ENCODE results near the gene SELENOI. TPM values are rescaled to one million over a fixed set of nuclear protein-coding genes. Genes with fewer than 3 reads are reported as not detected.

The SELENOI gene
- total RNA-seq, 4 donors from 2014 or later, result 13.5 to 22.2 (median 17.1) TPM

DNA sequence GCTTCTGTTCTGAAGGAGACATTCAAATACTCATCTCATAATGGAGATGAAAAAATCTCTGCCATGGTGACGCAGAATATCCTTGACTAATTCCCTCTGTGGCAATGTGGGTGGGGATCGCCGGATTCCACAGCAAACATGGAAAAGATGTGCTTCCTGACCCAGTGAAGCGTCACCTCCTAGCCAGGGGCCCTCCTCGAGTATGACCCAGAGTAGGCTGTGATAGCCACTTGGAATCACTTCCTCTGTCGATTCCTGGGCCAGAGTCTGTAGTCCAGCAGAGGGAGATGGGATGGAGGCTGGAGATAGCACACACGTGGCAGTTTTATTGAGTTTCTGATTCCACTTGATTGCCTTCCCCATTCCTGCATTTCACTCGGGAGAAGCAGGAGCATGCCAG lies 92.6 kb downstream of the SELENOI start:
- H3K27ac ChIP-seq, result no peak overlapping the region
- no peaks in the 10 kb centered on the region for H3K9me3 ChIP-seq
- DNase-seq (ENCODE audit: low spot score in 2 of 2), result no peak
- peaks cover 0 to 10% (median 1%) of the 10 kb centered on the region in 4 donors for H3K4me1 ChIP-seq
- no peaks in the 10 kb centered on the region for H3K27me3 ChIP-seq
- TF ChIP-seq, protein P1, sequence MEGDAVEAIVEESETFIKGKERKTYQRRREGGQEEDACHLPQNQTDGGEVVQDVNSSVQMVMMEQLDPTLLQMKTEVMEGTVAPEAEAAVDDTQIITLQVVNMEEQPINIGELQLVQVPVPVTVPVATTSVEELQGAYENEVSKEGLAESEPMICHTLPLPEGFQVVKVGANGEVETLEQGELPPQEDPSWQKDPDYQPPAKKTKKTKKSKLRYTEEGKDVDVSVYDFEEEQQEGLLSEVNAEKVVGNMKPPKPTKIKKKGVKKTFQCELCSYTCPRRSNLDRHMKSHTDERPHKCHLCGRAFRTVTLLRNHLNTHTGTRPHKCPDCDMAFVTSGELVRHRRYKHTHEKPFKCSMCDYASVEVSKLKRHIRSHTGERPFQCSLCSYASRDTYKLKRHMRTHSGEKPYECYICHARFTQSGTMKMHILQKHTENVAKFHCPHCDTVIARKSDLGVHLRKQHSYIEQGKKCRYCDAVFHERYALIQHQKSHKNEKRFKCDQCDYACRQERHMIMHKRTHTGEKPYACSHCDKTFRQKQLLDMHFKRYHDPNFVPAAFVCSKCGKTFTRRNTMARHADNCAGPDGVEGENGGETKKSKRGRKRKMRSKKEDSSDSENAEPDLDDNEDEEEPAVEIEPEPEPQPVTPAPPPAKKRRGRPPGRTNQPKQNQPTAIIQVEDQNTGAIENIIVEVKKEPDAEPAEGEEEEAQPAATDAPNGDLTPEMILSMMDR (IDR thresholded peaks at IDR 0.05), result no peak
- TF ChIP-seq EP300 (IDR thresholded peaks at IDR 0.05), result no peak
- no peak for TF ChIP-seq POLR2A (IDR thresholded peaks at IDR 0.05)
- no peak overlapping the region for H3K4me3 ChIP-seq
- H3K36me3 ChIP-seq, result no peaks in the 10 kb centered on the region
- 41 to 50% methylated on average over 8 of the region's 8 CpGs for WGBS, 2 donors

DNA sequence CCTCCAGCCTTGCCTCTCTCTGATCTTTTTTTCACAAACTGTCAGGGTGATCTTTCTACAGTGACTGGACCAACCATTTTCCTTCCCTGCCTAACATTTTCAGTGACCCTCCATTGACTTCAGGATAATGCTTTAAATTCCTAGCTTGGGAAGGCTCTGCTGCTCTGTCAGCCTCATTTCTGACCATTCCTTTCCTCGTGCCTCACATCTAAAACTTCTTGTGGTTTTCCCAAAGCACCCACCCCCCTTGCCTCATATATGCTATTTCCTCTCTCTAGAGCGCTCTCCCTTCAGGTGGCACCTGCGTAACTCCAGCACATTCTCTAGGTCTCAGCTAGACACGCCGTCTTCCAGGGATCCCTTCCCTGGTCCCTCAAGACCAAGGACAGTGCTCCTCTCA lies 93.0 kb downstream of the SELENOI start:
- H3K27ac ChIP-seq, result no peak overlapping the region
- H3K27me3 ChIP-seq, result no peaks in the 10 kb centered on the region
- no peak for DNase-seq (ENCODE audit: low spot score in 2 of 2)
- no peaks in the 10 kb centered on the region for H3K36me3 ChIP-seq
- WGBS, 2 donors, result 80 to 85% methylated on average over 5 of the region's 5 CpGs
- no peak overlapping the region for H3K4me3 ChIP-seq
- TF ChIP-seq EP300 (IDR thresholded peaks at IDR 0.05) (no peak), POLR2A (IDR thresholded peaks at IDR 0.05) (no peak)
- TF ChIP-seq, protein P1 (IDR thresholded peaks at IDR 0.05), result no peak
- H3K4me1 ChIP-seq, result peaks cover 0 to 6% (median 0%) of the 10 kb centered on the region in 4 donors
- no peaks in the 10 kb centered on the region for H3K9me3 ChIP-seq

DNA sequence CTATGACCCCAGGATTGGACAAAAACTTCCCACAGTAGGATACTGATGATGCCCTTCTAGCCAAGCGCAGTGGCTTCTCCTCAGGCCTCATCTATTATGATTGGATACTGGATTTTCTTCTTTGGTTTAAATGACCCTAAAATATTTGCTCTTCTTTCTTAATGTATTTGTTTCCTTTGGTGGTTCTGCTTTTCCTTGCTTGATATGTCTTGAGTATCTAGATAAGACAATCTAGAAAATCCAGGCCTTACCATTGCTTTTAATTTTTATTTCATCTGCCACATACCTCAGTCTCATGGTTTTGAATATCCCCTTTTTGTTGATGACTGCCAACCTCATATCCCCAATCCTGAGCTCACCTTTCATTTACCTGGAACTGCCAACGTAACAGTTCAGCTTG lies 96.4 kb downstream of the SELENOI start:
- H3K9me3 ChIP-seq, result no peaks in the 10 kb centered on the region
- TF ChIP-seq POLR2A (IDR thresholded peaks at IDR 0.05), result no peak
- TF ChIP-seq EP300 (IDR thresholded peaks at IDR 0.05), result no peak
- TF ChIP-seq, protein P1 (IDR thresholded peaks at IDR 0.05), result no peak
- DNase-seq (ENCODE audit: low spot score in 2 of 2), result no peak

DNA sequence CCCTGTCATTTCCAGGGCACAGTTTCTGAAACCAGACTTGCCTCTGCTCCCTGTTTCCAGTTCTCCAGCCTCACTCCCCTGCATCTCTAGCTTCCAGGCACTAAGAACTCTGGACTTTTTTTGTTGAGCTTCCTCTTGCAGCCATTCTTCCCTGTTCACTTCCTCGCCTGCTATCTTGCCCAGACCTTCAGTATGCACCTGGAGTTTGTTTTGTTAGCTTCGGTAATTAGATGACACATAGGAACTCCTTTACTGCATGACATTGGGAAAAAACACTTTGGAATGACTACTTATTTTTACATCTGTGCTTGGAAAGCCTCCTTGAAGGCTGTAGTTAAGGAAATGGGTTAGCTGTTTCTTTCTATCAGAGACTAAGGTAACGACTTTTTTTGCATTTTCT lies 96.8 kb downstream of the SELENOI start:
- no peaks in the 10 kb centered on the region for H3K36me3 ChIP-seq
- H3K4me3 ChIP-seq, result no peak overlapping the region
- no peak overlapping the region for H3K27ac ChIP-seq
- no peak for TF ChIP-seq EP300 (IDR thresholded peaks at IDR 0.05)
- no peak for TF ChIP-seq POLR2A (IDR thresholded peaks at IDR 0.05)
- TF ChIP-seq, protein P1 (IDR thresholded peaks at IDR 0.05), result no peak
- no peaks in the 10 kb centered on the region for H3K9me3 ChIP-seq
- H3K27me3 ChIP-seq, result no peaks in the 10 kb centered on the region
- H3K4me1 ChIP-seq, result no peaks in the 10 kb centered on the region
- DNase-seq (ENCODE audit: low spot score in 2 of 2), result no peak
- 71 to 73% methylated on average over 3 of the region's 3 CpGs for WGBS, 2 donors

More for the DNA sequence above, 96.4 kb downstream of the SELENOI start:
- Histone ChIP-seq H3K27me3 (no peaks in the 10 kb centered on the region), H3K4me3 (no peak overlapping the region), H3K36me3 (no peaks in the 10 kb centered on the region), H3K4me1 (no peaks in the 10 kb centered on the region), H3K27ac (no peak overlapping the region)
- WGBS, 2 donors, result 93 to 96% methylated on average over 2 of the region's 2 CpGs

DNA sequence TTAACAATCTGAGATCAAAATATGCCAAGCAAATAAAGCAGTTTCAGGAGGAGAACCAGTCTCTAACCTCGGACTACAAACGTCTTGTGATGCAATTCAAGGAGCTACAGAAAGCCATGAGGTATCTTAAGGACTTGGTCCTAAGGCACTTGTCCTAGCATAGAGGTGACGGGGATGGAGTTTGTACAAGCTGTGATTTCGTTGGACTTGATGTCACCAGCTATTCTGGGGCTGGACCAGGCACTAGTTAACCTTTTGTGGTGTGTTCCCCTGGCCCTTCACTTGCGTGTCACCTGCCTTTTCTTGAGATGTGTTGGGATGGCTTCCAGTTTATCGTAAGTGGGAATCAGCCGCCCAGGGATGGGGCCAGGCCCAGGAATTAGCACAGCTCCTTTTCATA lies 98.3 kb downstream of the SELENOI start:
- 80 to 90% methylated on average over 7 of the region's 7 CpGs for WGBS, 2 donors
- H3K27ac ChIP-seq, result no peak overlapping the region
- DNase-seq (ENCODE audit: low spot score in 2 of 2), result no peak
- H3K27me3 ChIP-seq, result no peaks in the 10 kb centered on the region
- H3K9me3 ChIP-seq, result no peaks in the 10 kb centered on the region
- TF ChIP-seq POLR2A (IDR thresholded peaks at IDR 0.05) (no peak), EP300 (IDR thresholded peaks at IDR 0.05) (no peak)
- TF ChIP-seq, protein P1 (IDR thresholded peaks at IDR 0.05), result no peak
- no peaks in the 10 kb centered on the region for H3K4me1 ChIP-seq
- no peaks in the 10 kb centered on the region for H3K36me3 ChIP-seq
- no peak overlapping the region for H3K4me3 ChIP-seq

Other genes starting within 250 kb of the SELENOI start
- 1 to 10 TPM; 1.5 to 4.7 (median 3.2) TPM for gene GAREM2, start 173.1 kb upstream of the SELENOI start, total RNA-seq
- gene HADHA, start 101.5 kb upstream of the SELENOI start, total RNA-seq, result 100 to 1,000 TPM in 2 of 4 donors, 10 to 100 TPM in 2; 91.8 to 115 (median 104) TPM
- gene HADHB, start 101.2 kb upstream of the SELENOI start, total RNA-seq, result 100 to 1,000 TPM in 3 of 4 donors, 10 to 100 TPM in 1; 68.1 to 121 (median 110) TPM
- gene ADGRF3, start 646 bp downstream of the SELENOI start, total RNA-seq, result under 1 TPM in 1 of 4 donors, not detected in 3; under 0.01 TPM
- gene DRC1, start 55.8 kb downstream of the SELENOI start, total RNA-seq, result 1 to 10 TPM in 2 of 4 donors, under 1 TPM in 2; 0.22 to 5.7 (median 1.7) TPM
- under 1 TPM in 3 of 4 donors, not detected in 1; under 0.01 to 0.30 (median 0.22) TPM for gene OTOF, start 132.0 kb downstream of the SELENOI start, total RNA-seq